HuH-7 (cell line): ENCODE measurements around the gene NELFE.

Source experiments
- DNase-seq: peaks from one replicate; pipeline ENCODE4 v3.0.0; 2011; ENCODE audit warnings: low spot score

Gene NELFE

DNA sequence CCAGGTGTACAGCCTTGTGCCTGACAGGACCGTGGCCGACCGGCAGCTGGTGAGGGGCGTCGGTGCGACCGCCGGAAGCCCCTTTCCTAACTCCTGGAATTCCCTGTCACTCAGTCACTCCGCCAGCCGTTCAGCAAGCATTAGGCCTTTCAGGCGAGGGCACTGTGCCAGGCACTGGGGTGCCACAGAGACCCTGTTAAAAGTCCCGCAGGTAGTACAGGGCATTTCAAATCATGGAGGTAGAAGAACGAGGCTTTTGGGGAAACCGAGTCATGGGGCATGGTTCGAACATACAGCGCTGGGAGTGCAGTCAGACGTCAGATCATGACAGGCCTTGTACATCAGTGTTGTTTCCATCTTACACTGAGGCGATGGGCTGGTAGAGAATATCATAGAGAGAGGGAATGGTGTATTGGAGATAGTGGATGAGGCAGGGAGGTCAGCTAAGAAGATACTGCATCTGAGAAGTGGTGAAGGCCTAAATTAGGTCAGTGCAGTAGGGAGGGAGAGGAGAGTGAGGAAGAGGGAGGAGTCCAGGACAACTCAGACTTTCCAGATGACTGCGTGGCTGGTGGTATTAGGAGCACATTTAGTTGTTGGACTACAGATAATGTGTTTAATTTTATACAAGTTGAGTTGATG is 14.1 kb upstream of the NELFE start:
- peak; percentile 15 for DNase-seq

DNA sequence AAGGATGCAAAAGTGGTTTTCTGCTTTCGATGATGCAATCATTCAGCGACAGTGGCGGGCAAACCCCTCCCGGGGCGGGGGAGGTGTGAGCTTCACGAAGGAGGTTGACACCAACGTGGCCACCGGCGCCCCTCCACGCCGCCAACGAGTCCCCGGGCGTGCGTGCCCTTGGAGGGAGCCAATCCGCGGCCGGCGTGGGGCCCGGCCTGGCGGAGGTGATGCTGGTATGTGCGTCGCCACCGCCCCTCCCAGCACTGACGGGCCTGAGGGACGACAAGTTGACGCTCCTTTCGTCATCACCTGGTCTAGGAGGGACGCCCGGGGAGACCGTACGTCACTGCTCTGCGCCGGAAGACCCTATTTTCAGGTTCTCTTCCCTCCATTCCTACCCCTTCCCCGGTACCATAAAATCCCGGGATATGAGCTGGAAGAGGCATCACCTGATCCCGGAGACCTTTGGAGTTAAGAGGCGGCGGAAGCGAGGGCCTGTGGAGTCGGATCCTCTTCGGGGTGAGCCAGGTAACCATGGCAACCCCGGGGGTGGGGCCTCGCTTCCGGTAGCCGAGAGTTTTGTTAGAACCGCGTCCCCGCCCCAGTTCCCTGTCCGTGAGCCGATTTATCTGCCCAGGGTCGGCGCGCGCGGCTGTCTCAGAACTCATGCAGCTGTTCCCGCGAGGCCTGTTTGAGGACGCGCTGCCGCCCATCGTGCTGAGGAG is 13.4 kb upstream of the NELFE start, which contains the start of gene DXO:
TSS of gene DXO (minus strand) at position 146 of the 716 bp plus-strand sequence. CDS start 463 bp downstream, outside the sequence.
- DNase-seq, result peak; percentile 97

DNA sequence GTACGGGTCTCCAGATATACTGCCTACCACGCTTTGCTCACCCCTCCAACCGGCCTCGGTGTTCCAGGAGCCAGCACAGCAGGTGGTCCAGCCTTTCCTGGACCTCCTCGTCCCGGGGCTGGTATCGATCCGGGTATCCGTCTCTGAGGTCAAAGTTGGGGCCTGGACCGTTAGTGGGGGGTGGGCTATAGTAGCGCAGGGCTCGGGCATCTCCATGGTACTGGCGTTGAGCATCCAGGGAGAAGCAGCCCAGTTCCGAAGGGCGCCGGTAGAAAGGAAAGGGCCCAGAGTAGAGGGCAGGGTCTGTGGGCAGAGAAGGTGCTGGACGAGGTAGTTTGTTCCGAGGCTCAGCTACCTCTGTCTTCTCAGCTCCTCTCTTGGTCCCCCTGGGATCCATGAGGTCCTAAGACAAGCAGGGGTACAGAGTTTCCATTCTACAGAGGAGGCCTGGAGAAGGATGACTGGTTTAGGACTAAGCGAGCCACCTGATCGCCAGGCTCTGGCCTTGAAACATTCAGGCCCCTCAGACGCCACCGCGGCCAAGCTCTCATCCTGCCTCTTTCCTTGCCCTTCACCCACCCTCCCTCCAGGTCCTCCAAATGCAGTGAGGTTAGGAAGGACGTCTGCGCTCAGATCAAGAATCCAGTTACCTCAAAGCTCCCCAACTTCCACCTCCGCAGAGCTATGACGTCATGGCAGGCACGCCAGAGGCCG is 12.7 kb upstream of the NELFE start:
- no peak for DNase-seq

DNA sequence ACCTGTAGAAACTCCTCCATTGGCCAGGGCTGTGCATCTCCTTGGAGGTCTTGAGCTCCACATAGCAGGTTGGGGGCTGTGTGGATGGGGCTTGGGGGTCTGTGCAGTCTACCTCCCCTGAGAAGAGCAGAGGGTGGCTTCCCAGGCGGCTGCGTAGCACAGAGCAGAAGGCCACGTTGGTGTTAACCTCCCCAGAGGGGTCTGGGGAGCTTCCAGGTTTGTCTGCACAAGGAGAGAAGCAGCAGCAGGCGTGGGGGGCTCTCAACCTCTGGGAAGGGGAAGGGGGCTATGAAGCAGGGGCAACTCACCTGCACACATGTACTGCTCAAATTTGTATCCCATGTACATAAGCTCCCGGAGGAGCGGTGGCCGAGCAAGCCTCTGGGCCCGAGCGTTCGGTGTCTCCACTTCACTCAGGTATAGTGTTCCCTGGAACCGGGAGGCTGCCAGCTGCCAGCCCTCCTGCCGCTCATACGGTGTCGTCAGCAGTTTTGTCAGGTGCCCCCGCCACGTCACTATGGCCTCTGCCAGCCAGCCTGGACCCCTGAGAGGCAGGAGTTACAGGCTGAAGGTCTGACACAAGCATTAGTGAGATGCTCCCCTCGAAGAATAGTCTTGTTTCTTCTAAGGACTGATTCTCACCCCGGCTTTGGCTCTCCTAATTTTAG is 12.0 kb upstream of the NELFE start:
- DNase-seq, result no peak

DNA sequence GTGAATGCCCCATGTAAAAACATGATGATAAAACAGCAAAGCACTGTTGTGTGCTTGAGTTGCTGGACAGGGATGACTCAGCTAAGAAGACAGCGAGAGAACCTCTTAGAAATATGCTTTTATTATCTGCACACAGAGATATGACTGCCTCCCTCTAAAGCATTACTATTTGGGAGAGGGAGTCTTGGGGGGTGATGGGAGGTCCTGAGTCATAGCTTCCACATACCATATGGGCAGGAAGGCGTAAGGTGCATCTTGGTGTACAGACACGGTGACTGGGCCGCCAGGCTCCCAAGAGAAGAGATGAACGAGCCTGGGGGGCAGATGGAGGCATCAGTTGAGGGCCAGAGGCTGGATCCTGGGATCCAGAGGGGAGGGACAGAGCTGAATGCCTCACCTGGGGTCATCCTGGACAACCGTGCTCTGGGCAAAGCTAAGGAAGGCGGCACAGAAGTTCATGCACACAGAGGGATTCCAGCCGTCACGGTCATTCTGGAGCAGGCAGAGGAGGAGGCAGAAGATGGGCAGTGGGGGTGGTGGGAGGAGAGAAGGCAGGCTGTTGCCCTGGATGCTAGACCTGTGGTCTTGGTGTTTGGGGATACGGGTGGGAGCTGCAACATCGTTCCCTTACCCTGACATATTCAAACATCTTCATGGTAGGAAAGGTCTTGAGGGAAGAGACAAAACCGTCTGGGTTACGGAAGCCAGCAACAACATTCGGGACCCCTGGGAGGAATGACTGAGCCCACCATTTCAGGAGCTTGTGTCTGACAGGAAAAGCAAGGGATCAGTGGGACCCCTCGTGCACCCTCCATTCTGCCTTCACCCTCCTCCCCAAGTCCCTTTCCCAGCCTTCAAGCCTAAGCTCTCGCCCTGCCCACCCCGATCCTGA is 11.2 kb upstream of the NELFE start:
- DNase-seq, result no peak

DNA sequence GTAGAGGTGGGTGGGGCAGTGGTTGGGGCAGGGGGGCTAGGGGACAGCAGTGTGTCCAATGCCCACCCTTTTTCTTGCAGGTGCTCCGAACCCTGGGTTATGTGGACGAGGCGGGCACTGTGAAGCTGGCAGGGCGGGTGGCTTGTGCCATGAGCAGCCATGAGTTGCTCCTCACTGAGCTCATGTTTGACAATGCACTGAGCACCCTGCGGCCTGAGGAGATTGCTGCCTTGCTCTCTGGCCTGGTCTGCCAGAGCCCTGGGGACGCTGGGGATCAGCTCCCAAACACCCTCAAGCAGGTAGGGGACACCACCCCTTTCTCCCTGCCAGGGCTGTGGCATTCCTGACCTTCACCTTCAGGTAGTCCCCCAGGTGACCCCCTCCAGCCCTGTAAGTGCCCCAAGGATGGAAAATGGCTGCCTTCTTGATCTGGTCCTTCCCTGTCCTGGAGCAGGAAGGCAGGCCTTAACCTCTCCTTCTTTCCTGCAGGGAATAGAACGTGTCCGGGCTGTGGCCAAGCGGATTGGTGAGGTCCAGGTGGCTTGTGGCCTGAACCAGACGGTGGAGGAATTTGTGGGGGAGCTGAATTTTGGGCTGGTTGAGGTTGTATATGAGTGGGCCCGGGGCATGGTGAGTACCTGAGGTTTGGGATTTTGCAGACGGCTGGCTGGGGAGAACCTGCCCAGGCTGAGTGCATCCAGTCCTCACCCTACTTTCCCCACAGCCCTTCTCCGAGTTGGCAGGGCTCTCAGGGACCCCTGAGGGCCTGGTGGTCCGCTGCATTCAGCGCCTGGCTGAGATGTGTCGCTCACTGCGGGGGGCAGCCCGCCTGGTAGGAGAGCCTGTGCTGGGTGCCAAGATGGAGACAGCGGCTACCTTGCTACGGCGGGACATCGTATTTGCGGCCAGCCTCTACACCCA is 10.3 kb upstream of the NELFE start:
- DNase-seq, result no peak

DNA sequence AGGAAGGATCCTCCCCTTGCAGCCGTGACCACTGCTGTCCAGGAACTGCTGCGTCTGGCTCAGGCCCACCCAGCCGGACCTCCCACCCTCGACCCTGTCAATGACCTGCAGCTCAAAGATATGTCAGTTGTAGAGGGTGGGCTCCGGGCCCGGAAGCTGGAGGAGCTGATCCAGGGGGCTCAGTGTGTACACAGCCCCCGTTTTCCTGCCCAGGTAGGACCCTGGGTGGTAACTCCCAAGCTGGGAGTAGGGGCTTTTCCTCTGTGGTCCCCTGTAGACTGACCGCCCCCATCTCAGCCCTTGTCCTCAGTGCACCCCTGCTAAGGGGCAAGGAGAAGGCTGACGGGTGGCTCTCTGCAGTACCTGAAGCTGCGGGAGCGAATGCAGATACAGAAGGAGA is 9.6 kb upstream of the NELFE start:
- no peak for DNase-seq

DNA sequence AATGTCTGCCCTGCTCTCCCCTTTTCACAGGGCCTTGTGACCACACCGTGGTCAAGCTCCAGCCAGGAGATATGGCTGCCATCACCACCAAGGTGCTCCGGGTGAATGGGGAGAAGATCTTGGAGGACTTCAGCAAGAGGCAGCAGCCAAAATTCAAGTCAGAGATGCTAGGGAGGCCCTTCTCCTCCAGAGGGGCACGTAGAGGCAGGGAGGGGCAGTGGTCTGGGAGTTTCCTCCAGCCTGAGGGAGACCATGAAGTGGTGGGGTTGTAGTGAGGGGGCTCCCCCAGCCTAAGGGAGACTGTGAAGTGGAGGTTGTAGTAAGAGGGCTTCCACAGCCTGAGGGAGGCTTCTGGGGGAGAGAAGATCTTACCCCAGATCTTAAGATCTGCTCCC is 9.2 kb upstream of the NELFE start:
- DNase-seq, result no peak

DNA sequence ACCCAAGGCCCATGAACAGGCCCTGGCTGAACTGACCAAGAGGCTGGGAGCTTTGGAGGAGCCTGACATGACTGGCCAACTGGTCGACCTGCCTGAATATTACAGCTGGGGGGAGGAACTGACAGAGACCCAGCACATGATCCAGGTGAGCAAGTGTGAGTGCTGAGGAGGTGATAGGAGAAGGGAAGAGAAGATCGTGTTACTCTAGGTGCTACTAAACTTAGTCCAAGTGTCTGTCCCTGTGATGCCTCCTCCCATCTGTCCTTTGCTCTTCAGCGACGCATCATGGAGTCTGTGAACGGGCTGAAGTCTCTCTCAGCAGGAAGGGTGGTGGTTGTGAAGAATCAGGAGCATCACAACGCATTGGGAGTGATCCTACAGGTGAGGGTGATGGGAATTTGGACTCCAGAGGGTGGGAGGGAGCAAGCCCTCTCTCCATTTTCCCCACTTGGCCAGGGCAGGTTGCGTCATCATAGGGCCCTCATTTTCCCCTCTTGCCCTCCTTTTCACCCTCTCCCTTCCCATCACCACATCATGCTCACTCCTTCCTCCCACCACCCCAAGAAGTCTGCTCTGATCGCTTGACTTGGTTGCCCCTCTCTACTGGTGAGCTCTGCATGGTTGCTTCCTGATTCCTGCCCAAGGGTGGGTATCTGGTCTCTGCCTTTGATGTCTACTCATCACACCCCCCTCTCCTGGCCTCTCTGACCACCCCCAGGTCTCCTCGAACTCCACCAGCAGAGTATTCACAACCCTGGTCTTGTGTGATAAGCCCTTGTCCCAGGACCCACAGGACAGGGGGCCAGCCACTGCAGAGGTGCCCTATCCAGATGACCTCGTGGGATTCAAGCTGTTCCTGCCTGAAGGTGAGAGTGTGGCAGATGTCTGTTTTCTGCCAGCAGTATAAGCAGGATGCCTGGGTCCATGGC is 8.5 kb upstream of the NELFE start:
- no peak for DNase-seq

DNA sequence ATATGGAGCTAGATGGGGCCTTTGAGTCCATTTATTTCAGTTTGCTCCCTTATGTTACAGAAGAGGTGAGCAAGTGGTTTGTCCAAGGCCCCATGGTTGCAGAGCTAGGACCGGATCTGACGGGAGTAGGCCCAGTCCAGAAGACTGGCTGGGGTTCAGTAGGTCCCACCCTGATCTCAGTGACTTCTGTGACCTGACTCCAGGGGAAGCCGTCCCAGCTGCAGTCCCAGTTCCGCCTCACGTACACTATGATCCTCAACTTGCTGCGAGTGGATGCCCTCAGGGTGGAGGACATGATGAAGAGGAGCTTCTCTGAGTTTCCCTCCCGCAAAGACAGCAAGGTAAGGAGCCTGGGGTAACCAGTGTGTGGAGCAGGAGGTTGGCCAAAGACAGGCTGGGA is 7.7 kb upstream of the NELFE start:
- no peak for DNase-seq

DNA sequence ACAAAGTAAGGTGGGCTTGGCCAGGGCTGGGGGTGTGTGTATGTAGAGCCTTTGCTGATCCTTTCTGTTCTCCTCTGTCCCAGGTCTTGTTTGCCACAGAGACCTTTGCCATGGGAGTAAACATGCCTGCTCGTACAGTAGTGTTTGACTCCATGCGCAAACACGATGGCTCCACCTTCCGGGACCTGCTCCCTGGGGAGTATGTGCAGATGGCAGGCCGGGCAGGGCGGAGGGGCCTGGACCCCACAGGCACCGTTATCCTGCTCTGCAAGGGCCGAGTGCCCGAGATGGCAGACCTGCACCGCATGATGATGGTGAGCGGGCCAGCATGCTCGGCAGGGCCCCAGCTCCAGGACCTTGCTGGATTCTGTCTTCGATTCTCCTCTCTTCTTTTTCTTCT is 6.9 kb upstream of the NELFE start:
- no peak for DNase-seq

DNA sequence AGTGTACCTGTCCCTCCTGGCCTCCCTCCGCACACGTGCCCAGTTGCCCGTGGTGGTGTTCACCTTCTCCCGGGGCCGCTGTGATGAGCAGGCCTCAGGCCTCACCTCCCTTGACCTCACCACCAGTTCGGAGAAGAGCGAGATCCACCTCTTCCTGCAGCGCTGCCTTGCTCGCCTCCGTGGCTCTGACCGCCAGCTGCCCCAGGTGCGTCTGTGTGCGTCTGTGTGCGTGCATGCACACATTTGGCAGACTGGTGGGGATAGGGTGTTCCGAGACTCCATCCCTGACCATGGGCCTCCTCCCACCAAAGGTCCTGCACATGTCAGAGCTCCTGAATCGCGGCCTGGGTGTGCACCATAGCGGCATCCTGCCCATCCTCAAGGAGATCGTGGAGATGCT is 5.2 kb upstream of the NELFE start:
- no peak for DNase-seq

DNA sequence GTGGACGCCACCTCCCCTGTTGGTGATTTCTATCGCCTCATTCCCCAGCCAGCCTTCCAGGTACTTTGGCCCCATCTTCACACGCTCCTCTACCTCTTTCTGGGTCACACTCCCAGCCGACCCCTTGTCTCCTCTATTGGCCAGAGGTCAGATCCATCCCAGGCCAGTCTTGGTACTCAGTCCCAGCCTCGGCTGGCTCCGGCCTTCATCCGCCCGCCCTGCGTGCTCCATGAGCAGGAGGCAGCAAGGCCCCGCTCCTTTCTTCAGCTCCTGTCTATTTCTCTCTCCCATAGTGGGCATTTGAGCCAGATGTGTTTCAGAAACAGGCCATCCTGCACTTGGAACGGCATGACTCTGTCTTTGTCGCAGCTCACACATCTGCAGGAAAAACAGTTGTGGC is 2.8 kb upstream of the NELFE start:
- no peak for DNase-seq

DNA sequence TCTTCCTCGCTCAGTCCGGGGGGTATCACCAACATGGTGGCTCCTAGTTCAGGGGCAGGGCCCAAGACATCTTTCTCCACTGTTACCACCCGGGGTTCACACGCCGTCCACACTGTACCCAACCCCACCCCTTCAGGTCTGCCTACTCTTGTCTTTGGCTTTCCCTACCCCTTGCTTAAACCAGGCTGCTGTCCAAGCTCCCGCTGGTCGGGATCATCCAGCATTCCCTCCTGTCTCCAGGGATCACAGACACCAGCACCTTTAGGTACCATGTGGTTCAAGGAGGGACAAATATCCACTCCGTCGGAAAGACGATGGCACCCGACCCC is 395 bp downstream of the NELFE start:
- DNase-seq, result peak; percentile 13

DNA sequence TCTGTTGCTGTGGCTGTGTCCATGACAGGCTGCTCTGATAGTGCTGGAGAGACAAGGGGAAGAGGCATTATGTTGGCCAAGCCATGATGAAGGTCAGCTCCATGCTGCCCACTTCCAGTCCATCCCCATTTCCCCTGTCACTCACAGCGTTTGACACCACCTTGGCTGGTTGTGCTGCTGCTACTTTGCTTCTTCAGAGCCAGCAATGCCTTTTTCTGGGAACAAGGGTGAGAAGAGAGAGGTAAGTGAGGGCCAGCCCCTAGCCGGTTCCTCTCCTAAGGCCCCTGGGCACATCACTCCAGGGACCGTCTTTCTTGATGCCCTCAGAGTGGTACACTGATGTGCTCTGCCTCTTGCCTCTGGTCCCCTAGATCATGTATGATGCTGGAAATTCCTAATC is 2.0 kb downstream of the NELFE start:
- DNase-seq, result no peak

DNA sequence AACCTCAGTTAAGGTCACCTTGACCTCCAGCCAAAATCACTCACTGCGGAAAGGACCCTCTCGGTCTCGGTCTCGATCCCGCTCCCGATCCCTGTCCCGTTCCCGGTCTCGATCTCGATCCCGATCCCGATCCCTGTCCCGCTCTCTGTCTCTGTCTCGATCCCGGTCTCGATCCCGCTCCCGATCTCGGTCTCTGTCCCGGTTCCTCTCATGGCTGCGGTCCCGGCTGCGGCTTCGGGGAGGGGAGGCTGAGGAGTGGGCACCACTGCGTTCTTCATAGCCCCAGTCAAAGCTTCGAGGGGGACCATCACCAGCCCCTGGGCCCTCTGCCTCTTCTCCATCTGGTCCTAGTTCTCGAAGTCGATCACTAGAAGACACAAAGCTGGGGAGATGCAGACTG is 4.3 kb downstream of the NELFE start:
- no peak for DNase-seq

DNA sequence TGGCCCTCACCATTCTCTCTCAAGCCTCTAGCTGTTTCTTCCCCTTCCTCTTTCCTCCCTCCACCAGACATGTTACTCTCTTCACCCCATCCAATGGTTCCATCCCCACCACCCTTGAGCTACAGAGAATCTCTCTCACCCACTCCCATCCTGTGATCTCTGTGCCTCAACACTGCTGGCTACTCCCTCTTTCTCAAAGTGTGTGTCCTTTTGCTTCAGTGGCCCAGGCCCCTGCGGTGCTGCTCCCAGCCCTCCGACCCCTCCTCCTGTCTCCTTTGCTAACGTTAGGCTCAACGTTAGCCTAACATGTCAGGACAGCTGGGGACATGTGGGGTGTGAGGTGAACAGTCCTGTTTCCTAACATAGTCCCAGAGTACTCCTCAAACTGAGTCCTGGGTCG is 5.9 kb downstream of the NELFE start:
- no peak for DNase-seq

DNA sequence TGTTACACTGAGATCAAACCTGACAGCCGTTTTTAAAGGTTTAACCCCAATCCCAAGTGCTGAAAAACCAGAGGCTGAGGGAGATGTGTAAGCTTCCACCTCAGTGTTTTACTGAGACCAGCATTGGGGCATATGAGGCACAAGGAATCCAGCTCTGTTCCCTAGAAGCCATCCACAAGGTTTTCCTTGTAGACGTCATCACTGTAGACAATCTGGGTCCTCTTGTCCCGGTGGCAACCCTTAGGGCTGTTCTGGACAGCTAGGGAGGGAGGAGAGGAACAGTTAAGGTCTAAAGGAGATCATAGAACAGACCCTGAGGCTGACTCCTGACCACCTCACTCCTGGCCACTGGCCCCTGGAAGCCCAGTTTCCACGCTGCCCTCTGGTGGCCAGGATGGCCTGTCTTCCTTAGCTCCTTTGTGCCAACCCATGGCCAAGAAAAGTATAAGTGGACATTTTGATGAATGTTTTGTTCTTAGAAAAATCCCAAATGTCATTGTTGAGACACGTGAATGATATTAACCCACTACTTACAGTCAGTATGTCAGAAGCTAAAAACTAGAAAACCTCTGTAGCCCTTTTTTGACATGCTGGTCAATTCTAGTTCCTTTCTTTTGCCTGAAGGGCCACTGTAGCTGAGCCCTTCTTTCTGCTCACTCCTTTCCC is 6.5 kb downstream of the NELFE start:
- DNase-seq, result peak; percentile 76

DNA sequence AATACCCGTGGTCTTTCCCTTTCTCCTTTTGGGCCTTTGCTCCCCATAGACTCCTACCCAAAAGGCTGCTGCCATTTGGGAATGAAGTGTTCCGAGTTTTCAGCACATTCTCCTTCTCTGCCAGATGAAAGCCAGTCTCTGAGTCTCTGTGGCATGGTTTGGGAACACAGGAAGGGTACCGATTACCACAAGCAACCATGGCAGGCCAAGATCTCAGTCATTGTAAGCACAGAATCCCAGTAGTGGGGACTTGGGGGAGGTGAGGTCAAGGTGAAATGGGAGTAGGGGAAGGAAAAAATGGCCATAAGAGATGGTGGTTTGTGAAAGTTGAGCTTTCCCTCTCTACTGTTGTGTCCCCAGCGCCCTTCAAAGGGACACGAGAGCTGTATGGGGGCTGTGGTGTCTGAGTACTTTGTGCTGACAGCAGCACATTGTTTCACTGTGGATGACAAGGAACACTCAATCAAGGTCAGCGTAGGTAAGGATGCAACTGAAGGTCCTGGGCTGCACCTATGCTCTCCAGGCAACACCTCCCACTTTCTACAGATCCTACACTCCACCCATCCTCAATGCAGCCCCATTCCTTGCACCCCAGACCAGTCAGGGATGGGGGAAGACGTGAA is 8.7 kb downstream of the NELFE start:
- no peak for DNase-seq
